AG20443 (cell line): ENCODE measurements around the gene SUPT5H.

ENCODE experiments used
- DNase-seq: peaks from one replicate; pipeline ENCODE4 v3.0.0; 2012; ENCODE audit warnings: low spot score, mixed read lengths

Gene SUPT5H

DNA sequence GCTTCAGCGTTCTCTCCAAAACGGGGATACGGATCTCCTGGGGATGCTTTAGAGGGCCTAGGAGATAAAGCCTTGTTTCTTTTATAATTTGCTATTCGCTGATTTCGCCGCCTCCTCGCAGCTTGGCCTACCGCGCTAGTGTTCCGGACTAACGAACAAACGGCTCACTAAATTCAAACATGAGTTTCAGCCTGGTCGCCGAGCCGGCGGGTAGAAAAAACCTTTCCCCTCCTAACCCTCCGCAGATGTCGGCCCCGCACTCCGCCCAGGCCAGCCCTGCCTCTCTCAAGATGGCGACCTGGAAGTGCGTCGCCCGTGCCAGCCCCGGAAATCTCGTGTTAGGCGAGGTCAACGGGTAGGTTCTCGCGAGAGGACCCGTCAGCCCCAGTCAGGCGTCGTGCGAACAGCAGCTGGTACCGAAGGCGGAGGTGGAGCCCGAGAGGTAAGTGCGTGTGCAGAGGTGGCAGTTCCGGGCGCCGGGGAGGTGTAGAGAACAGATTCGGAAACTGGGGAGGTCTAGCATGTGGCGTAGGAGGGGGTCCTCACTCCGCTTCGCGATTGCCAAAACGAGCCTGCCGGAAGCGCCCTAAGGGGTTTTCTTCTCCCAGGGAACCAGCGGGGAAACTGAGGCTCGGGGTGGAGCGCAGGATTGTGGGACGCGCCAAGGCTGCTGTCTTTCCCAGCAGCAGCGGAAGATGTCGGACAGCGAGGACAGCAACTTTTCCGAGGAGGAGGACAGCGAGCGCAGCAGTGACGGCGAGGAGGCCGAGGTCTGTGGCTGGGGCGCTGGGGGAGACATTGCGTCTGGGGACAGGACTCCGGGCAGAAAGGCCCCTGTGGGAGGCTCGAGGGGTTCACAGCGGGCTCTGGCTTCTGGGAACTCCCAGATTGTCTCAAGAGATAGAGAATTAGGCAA lies at the start of gene SUPT5H:
Gene SUPT5H, plus strand, starts transcription at position 387 of the 916 bp plus-strand sequence. Its CDS starts 309 bp downstream, at position 696.
- DNase-seq, result peak; percentile 98

DNA sequence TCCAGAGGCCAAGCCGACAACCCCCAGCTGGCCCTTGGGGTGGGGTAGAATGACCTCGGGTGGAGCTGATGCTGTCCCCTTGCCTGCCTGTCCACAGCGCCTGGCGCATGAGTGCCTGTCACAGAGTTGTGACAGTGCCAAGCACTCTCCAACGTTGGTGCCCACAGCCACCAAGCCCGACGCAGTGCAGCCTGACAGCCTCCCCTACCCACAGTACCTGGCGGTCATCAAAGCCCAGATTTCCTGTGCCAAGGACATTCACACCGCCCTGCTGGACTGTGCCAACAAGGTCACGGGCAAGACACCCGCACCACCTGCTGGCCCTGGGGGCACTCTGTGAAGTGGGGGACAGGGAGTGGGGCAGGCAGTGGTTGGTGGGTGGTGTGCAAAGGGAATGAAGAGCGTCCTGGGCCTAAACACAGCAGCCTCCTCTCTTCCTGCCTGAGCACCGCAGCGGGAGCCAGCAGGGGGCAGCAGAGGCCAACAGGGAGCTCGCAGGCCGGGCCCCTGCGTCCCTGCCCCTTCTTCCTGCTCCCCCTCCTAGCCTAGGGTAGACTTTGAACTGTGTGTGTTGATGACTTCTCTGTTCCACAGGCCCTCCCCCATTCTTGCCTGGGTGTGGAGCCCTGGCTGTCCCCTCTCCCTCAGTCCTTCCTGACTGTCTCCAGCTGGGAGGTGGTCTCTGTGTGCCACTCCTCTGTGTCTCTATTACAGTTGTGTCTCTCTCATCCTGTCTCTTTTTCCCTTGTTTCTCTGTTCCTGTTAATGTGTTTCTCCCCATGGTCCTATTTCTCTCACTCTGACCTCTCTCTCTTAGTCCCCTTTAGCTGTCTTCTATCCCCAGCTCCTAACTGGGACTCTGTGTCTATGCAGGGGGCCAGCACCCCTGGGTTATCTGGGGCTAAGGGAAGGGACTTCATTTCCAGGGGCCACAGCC lies 47.8 kb upstream of the SUPT5H start:
- peak; percentile 89 for DNase-seq

DNA sequence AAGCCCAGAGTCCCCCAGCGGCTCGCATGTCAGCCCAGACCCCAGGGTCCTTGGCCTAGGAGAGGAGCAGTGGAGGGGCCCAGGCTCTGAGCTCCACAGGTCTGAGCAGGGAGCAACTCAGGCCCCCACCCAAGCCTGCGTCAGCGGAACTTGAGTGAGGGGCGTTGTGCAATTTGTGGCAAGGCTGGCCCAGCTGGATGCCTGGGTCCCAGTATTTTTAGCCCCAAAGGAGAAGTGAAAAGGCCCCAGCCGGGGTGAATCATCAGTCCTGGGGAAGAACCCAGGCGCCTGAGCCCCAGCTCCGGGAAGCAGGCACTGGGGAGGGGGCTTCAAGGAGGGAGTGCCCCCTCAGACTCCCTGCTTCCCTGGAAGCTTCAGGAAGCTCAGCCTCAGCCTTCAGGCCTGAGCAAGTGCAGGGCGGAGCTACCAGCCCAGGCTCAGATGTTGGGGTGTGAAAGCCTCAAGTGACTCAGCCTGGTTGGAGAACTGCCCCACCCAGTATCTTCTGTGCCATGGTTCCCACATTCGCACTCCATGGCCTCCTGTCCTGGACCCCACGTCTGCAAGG lies 47.0 kb upstream of the SUPT5H start:
- peak; percentile 84 for DNase-seq

DNA sequence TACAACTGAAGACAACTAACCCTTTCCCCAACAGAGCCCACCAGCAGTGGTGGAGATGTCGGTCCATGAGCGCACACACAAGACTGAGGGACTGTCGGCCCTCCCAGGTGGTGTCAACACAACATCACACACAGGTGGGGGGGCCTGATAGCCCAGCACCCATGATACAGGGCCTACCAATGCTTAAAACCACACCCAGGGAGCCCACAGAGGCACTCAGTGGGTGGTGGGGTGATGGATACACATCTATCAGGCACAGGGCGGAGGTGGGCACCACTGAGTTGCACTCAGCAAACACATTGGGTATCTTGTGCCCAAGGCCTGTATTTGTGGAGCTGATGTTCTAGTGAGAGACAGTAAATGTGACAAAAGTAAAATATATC lies 45.7 kb upstream of the SUPT5H start:
- DNase-seq, result no peak

DNA sequence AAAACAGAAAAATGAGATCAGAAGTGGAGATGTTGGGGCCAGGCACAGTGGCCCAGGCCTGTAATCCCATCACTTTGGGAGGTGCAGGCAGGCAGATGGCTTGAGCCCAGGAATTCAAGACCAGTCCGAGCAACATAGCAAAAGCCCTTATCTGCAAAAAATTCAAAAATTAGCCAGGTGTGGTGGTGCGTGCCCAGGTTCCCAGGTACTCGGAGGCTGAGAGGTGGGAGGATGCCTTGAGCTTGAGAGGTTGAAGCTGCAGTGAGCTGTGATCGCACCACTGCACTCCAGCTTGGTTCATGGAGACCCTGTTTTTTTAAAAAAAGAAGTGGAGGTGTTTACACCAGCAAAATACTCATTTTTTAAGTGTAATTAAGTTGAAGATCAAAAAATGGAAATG lies 45.3 kb upstream of the SUPT5H start:
- DNase-seq, result no peak

DNA sequence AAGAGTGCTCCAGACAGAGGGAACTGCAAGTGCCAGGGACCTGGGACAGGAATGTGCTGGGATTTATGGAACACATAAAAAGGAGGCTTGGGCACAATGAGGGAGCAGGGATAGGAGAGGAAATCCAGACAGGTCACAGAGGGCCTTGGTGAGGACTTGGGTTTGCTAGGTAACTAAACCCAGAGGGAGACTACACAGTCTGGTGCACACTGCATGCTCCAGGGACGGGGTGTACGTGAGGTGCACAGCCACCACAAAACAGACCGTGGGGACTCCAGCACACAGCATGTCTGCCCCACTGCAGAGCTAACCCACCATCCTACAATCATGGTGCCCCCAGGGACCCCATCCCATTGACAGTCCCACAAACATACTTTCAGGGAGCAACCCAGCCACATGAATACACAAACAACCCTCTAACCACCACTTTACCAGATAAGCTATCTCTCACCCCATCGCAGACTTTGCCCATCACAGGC lies 44.3 kb upstream of the SUPT5H start:
- DNase-seq, result no peak

DNA sequence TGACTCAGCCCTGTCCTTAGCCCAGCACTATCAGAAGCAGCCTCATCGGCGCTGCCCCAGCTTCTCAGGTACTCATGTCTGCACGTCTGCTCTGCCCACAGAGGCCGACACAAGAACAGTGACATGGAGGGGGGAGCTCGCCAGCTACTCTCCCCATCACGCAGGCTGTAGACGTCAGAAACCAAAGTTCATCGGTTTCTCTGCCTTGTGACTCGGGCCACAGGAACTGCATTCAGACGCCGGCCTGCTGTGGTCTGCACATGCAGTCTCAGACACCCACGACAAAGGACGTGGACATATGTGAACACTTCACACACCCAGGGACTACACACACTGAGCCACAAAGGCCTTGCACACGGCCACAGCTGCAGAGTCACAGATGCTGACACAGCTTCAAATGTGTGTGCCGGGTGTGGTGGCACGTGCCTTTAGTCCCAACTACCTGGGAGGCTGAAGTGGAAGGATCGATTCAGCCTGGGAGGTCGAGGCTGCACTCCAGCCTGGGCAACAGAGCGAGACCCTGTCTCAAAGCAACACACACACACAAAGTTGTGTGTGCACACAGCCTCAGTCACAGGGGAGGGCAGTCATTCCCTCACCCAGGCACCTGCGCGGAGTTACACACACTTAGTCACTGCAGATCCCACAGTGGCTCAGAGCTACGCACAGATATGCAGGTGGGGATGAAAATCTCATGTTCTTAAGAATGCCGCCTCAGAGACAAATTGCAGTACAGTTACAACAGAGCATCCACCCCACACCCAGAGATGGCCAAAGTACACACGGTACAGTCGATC lies 43.6 kb upstream of the SUPT5H start:
- DNase-seq, result no peak

DNA sequence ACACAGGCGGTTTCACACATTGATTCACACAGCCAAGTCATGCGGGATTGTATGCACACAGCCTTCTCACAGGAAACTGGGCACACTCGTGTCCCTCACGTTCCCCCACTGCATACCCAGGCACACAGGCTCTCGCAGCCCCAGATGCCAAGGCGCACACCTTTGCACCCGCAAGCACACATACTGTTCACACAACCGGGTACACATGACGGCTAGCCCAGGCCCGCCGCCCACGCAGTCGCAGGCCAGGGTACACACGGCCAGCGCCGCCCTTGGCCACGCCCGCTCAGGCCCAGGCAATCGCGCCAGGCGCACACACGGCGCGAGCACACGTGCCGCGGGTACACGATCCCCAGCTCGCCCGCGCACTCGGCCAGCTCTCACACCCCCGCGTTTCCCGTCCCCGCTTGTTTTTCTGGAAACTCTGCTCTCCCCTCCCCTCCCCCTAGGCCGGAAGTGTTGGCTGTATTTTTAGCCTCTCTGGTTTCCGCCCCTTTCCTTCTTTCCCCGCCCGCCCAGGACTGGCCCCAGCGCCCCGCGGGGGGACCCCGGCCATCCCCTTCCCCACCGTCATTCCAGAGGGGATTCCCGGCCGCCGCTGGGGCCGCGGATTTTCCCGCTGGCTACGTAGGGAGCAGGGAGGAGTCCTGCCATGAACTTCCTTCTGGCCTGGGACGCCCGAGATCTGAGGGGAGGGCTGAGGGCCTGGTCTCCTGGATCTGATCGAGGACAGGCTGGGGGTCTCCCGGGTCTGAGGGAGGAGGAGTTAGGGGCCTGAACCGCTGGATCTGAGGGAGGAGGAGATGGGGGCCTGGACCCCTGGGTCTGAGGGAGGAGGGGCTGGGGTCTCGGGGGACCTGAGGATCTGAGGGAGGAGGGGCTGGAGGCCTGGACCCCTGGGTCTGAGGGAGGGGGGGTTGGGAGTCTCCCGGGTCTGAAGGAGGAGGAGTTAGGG lies 42.8 kb upstream of the SUPT5H start:
- peak; percentile 81 for DNase-seq

DNA sequence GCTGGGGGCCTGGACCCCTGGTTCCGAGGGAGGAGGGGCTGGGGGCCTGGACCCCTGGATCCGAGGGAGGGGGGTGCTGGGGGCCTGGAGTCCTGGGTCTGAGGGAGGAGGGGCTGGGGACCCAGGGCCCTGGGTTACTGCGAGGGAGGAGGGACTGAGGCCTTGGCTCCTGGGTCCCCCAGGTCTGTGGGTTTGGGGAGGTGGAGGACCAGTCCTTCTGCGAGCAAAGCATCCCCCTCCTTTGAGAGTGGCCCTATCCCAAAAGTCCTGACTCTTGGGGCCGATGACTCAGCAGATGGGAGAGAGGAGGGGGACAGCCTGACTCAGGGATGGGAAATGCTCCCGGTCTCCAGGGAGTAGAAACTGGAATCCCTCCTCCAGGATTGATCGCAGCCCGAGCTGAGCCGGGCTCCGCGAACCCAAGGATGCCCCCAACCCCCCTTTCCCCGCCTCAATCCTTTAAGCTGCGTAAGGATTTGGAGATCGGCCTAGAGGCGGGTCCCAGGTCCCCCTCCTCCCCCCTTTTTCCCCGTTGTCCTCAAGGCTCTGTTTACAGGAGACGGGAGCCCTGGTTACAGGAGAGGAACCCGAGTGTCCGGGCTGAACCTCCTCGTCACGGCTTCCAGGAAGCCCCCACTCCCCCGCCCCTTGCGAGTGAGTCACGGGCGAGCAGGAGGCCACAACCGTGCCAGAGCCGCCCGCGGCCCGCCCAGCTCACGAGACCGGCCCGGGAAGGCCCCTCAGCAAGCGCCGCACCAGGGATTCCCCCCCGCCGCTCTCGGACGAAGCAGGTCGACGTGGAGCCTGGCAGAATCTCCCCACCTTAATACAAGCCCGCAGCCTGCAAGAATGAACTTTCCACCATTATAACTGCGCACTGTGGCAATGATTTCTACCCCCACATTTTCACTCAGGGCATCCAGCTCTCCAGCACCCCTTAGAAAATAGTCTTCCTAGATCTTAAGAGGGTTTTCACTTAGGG lies 41.8 kb upstream of the SUPT5H start:
- peak; percentile 89 for DNase-seq

DNA sequence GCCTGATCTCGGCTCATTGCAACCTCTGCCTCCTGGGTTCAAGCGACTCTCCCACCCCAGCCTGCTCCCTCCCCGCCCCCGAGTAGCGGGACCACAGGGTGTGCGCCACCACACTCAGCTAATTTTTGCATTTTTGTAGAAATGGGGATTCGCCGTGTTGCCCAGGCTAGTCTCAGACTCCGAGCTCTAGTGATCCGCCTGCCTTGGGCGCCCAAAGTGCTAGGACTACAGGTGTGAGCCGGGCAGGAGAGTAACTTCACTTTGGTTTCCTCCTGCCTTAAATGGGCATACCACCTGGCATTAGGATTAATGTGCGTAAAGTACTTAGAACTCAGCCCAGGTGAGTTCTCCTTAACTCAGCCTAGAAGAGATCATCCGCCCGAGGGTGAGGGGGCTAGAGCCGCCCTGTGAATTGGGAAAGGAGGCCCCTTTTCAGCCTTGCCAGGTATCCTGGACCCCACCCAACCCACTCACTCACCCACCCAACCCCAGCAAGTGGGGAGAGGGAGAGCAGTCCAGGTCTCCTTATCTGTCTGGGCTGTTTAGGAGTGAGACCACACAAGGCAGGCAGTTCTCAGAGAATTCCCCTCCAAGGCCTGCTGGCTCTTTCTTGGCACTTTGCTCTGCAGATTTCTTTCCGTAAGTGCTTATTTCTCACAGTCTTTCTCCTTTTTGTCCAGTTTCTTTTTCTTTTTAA lies 40.0 kb upstream of the SUPT5H start:
- DNase-seq, result no peak

DNA sequence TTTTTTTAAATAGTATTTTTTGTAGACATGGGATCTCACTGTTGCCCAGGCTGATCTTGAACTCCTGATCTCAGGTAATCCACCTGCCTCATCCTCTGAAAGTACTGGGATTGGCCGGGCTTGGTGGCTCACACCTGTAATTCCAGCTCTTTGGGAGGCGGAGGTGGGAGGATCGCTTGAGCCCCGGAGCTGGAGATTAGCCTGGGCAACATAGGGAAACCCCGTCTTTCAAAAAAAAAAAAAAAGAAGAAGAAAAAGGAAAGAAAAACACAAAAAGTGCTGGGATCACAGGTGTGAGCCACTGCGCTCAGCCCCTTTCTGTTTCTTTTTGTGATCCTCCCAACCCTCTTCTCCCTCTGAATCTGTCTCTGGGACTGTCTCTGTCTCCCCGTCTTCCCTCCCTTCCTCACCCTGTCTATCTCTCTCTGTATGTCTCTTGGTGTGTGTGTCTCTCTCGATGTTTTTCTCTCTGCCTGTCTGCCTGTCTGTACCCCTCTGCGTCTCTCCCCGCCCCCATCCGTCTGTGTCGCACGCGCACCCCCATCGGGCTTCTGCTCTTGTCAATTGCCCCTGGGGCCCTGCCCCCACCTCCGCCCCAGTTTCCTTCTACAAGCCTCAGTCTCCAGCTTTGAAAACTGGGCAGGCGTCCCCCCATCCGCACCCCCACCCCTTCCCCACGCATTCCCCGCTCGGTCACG lies 39.3 kb upstream of the SUPT5H start:
- no peak for DNase-seq

DNA sequence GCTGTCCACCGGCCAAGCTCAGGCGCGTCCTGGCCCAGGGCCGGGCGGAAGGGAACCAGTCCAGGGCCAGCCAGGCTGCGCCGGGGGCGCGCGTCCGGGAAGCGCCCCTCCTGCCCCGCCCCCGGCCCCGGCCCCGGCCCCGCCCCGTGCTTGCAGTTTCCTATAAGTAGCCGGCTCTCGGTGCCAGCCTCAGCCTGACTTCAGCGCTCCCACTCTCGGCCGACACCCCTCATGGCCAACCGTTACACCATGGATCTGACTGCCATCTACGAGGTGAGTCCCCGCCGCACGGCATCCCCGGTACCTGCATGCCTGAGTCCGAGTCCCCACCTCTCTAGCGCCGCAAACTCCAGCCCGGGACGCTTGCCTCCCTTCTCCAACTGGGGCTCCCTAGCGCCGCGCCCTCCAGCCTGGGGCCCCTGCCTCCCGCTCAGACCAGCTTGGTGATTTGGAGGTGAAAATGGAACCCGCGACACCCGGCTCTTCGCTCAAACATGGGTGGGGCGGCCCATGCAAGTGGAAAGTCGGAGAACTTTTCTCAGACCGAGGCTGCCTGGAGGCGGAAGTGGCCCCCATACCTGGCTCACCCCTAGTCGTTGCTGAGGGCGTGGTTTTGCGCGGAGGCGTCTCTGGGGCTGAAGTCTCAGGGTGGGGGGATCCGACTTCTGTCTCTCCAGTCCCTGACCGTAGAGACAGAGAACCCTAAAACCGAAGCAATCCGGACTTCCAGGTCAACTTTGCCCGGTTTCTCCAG lies 38.5 kb upstream of the SUPT5H start, which contains the start of gene ZFP36:
Gene ZFP36, plus strand, starts transcription at position 192 of the 754 bp plus-strand sequence. Its CDS starts 58 bp downstream, at position 250.
- peak; percentile 89 for DNase-seq

DNA sequence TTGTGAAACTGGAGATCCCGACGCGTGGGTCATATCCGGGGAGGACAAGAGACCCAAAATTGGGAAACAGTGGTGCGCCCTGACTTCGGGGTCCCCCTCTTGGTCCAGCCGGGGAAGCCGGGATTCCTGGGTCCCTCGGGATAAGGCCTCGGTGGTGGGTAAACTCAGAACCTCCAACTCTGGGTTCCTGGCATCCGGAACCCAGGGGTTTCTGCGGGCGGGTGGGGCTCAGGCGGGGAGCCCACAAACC lies 38.0 kb upstream of the SUPT5H start:
- no peak for DNase-seq

DNA sequence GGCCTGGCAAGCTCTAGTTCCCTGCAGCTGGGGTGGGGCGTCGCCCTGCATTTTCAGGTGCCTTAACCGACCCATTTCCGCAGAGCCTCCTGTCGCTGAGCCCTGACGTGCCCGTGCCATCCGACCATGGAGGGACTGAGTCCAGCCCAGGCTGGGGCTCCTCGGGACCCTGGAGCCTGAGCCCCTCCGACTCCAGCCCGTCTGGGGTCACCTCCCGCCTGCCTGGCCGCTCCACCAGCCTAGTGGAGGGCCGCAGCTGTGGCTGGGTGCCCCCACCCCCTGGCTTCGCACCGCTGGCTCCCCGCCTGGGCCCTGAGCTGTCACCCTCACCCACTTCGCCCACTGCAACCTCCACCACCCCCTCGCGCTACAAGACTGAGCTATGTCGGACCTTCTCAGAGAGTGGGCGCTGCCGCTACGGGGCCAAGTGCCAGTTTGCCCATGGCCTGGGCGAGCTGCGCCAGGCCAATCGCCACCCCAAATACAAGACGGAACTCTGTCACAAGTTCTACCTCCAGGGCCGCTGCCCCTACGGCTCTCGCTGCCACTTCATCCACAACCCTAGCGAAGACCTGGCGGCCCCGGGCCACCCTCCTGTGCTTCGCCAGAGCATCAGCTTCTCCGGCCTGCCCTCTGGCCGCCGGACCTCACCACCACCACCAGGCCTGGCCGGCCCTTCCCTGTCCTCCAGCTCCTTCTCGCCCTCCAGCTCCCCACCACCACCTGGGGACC lies 37.6 kb upstream of the SUPT5H start:
- no peak for DNase-seq

DNA sequence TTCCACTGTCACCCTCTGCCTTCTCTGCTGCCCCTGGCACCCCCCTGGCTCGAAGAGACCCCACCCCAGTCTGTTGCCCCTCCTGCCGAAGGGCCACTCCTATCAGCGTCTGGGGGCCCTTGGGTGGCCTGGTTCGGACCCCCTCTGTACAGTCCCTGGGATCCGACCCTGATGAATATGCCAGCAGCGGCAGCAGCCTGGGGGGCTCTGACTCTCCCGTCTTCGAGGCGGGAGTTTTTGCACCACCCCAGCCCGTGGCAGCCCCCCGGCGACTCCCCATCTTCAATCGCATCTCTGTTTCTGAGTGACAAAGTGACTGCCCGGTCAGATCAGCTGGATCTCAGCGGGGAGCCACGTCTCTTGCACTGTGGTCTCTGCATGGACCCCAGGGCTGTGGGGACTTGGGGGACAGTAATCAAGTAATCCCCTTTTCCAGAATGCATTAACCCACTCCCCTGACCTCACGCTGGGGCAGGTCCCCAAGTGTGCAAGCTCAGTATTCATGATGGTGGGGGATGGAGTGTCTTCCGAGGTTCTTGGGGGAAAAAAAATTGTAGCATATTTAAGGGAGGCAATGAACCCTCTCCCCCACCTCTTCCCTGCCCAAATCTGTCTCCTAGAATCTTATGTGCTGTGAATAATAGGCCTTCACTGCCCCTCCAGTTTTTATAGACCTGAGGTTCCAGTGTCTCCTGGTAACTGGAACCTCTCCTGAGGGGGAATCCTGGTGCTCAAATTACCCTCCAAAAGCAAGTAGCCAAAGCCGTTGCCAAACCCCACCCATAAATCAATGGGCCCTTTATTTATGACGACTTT lies 36.8 kb upstream of the SUPT5H start:
- no peak for DNase-seq
